Fibroblast of the aortic adventitia (primary cell): ENCODE measurements around the gene CHST8. TPM values are rescaled to one million over a fixed set of nuclear protein-coding genes. Genes with fewer than 3 reads are reported as not detected.
A peak's percentile ranks its signal among the peaks of the same experiment; 100 is the strongest.
"Not testable (repeated sequence)": the region's sequence is repeated elsewhere in the genome, so short reads cannot be mapped to it uniquely, and the experiment has no call there.

ENCODE experiments used
- DNase-seq: peaks from one replicate; pipeline ENCODE4 v3.0.0-alpha.2; 2010; ENCODE audit warnings: low read depth
- H3K4me3 ChIP-seq: 2 replicates; pipeline ENCODE4 v1.5.1; 2011; ENCODE audit warnings: low read depth, mild to moderate bottlenecking, control low read depth, low read length, moderate library complexity
- total RNA-seq: library from RNA; depleted of rRNA; stranded (reverse); fragments of >200 nt; gene quantifications from 2 replicates; pipeline ENCODE4 v1.2.3, GENCODE V29; 2012; ENCODE audit warnings: low replicate concordance
- TF ChIP-seq, protein P1 (sequence below): IDR thresholded peaks from 2 replicates; pipeline ENCODE4 v1.5.1; 2011; ENCODE audit warnings: mild to moderate bottlenecking, low read length, control low read depth, inconsistent platforms; ENCODE audit not compliant: insufficient read depth

The CHST8 gene
- total RNA-seq, 1 donor = not detected

DNA sequence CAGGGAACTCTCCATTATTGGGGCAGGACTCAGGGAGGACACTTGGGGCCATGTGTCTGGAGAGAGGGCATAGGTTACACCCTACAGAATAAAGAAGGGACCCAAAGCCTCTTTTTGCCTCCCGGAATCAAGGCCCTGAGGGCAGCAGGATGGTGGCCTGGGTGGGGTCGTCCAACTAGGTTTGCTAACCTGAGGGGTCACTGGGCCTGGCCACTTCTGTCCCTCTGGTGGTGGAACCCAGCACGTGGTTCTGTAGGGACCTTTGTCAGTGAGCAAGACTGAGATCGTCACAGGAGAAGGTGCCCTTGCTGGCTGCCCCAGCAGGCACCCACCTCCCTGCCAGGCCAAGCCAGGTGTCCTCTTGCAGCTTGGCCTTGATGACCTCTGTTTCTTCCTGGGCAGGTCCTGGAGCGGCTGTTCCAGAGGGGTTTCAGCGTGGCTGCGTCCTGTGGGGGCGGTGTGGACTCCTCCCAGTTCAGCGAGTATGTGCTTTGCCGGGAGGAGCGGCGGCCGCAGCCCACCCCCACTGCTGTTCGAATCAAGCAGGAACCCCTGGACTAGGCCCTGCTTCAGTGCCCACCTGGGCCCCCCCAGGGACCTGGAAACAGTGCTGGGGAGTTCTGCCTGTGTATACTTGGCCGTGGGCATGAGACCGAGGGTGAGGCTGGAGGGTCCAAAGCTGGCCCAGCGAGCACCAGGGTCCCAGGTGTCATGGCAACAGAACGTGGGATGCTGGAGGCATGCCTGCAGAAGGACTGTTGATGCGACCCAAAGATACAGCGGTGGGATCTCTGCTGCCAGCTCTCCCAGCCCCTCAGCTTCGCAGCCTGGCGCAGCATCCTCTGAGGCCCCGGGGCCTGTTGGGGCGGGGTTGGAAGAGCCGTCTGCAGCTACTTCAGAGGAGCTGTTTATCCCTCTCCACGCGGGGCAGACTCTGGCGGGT is 190.9 kb downstream of the CHST8 start:
- DNase-seq = no peak
- H3K4me3 ChIP-seq = no peak overlapping the region
- TF ChIP-seq, protein P1, sequence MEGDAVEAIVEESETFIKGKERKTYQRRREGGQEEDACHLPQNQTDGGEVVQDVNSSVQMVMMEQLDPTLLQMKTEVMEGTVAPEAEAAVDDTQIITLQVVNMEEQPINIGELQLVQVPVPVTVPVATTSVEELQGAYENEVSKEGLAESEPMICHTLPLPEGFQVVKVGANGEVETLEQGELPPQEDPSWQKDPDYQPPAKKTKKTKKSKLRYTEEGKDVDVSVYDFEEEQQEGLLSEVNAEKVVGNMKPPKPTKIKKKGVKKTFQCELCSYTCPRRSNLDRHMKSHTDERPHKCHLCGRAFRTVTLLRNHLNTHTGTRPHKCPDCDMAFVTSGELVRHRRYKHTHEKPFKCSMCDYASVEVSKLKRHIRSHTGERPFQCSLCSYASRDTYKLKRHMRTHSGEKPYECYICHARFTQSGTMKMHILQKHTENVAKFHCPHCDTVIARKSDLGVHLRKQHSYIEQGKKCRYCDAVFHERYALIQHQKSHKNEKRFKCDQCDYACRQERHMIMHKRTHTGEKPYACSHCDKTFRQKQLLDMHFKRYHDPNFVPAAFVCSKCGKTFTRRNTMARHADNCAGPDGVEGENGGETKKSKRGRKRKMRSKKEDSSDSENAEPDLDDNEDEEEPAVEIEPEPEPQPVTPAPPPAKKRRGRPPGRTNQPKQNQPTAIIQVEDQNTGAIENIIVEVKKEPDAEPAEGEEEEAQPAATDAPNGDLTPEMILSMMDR = peak; percentile 1

DNA sequence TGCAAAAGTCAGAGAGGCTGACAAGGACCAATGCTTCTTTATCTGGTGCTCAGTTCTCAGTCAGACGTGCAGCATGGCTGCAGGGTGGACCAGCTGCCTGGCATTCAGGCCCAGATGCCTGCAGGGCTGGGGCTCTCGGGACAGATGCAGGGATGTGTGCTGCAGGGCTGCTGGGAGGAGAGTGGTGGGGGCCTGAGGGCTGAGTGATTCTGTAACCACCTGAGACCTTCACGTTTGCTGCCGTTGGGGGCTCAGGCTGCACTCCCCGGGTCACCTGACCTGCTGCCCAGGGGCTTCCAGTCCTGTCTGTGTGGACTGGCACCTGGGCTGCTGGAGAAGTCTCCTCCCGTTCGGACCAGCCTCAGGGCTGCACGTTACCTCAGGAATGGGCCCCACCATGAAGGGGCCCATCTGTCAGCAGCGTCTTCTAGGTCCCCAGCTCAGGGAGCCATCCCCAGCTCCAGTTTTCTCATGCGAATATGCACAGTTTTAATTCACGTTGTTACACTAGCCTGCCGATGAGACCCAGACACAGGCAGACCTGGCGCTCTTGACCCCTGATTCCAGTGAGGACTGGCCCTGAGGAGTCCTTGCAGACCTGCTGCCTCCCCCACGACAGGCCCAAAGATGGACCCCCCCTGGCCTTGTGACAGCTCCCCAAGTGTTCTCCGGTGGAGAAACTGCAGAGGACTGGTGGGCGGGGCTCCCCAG is 191.8 kb downstream of the CHST8 start:
- H3K4me3 ChIP-seq = no peak overlapping the region
- DNase-seq = no peak
- TF ChIP-seq, protein P1 = no peak

DNA sequence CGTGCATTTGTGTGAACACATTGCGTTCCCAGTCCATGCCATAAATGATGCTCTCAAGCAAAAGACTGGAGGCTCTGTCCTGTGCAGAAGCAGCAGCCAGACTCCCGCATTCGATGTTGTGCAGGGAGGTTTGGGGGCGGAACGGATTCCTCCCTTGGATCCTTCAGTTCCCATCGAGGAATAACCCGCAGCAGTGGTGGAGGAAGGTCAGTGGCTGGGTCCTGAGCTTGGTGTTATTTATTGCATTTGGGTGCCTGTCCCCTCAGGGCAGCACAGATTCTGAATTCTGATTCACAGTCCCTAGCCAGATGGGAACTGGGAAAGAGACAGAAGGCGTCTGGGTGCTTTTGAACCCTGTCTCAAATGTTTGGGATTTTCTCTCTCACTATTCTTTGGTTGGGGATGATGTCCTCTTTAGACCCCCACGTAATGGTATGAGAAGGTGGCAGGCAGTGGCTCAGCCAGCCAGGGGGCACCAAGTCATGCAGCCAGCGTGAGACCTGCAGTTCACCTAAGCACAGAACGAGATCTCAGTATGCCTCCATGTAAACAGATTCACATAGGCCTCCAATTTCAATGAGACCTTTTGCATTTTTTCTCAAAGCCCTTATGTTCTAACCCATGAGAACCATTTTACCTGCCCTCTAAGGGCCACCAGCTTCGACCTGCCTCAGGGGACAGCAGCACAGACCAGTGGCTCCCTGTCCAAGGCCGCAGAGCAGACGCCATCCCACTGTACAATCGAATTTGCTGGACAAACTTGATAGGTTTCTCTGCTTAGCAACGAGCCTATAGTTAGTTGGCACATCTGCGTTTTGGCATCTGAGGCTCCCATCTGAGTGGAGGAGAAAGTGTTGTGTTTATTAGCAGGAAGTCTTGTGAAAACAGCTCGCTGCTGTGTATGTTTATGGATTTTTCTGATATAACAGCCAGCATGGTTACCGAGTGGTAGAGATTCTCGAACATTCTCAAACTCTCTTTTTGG is 192.7 kb downstream of the CHST8 start:
- no peak for DNase-seq
- H3K4me3 ChIP-seq = no peak overlapping the region
- TF ChIP-seq, protein P1 = no peak

DNA sequence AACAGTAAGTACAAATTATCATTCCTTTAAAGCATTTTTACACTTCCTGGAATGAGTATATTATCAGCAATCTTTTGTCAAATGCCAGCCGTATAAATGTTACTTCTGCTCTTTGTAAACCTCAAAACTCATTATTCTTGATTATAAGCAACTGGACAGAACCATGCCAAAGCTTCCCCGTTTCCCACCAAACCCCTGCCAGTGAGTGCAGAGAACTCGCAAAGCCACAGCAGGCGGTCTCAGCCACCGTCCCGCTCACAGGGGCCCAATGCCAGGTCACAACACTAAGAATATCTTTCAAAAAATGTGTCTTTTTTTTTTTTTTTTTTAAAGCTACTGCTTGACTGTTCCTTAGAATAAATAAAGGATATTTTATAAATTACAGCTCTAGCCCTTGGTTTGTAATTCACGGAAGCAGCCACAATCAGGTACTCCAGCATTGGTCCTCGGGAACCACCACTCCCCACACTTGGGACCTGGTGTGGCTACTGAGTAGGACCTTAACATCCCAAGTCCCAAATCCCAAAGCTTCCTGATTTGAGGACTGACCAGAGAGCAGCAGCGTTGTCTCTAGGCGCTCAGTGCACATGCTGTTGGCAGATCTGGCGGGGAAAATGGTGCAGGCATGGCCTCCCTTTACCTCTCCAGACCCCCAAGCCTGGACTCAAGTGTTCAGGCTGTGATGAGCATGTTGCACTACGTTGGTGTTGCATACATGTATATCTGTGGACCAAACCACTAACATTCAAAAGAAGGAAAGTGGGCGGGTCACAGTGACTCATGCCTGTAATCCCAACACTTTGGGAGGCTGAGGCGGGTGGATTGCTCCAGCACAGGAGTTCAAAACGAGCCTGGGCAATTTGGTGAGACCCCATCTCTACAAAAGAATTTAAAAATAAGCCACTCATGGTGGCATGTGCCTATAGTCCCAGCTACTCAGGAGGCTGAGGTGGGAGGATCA is 193.9 kb downstream of the CHST8 start:
- H3K4me3 ChIP-seq = no peak overlapping the region
- DNase-seq = peak; percentile 33
- TF ChIP-seq, protein P1 = no peak

DNA sequence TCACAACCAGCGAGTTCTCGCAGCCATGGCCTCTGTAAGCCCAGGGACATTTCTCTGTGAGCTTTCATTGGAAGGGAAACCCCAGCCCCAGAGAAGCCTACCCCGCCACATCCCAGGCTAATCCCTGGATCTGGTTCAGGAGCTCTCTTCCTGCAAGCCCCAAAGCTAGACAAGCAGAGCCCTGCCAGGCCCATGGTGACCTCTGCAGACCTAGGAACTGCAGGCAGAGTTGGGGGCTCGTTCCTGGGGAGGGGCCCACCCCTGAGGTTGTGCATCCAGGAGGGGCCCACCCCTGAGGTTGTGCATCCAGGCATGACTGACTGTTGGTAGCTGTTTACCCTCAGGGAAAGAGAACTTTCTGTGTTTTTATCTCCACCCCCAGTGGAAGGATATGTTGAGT is 196.7 kb downstream of the CHST8 start:
- DNase-seq = no peak
- TF ChIP-seq, protein P1 = no peak

DNA sequence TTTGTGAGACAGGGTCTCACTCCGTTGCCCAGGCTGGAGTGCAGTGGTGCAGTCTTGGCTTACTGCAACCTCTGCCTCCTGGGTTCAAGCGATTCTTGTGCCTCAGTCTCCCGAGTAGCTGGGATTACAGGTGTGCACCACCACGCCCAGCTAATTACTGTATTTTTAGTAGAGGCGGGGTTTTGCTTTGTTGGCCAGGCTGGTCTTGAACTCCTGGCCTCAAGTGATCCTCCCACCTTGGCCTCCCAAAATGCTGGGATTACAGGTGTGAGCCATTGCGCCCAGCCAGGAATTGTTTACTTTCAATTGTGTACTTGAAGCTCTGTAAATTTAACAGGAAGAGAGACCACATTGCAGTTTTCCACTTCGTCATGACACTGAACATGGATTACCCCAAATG is 197.3 kb downstream of the CHST8 start:
- H3K4me3 ChIP-seq, DNase-seq: not testable (repeated sequence)

More for the DNA sequence above, 196.7 kb downstream of the CHST8 start:
- H3K4me3 ChIP-seq = no peak overlapping the region
